Central memory CD4-positive, alpha-beta T cell (primary cell): ENCODE data around the gene CRYBG2.

Source experiments
- DNase-seq: peaks from one replicate; pipeline ENCODE4 v3.0.0; 2022

The CRYBG2 gene

DNA sequence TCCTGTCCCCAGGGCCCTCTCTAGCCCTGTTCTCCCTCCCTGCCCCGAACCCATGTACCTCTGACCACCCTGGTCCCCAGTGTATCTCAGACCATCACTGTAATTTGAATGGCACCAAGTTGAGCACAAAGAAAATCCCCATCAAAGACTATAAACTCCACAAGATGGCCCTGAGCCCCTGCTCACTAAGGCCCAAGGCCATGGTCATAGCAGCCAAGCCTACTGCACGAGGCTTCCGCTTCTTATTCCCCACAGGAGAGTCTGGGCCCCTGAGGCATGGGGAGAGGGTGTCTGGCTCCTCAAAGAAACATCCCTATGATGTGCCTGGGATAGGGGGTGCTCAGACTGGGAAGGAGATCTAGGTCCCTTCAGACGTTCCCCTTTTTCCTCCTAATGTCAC is 14.1 kb upstream of the CRYBG2 start:
- no peak for DNase-seq

DNA sequence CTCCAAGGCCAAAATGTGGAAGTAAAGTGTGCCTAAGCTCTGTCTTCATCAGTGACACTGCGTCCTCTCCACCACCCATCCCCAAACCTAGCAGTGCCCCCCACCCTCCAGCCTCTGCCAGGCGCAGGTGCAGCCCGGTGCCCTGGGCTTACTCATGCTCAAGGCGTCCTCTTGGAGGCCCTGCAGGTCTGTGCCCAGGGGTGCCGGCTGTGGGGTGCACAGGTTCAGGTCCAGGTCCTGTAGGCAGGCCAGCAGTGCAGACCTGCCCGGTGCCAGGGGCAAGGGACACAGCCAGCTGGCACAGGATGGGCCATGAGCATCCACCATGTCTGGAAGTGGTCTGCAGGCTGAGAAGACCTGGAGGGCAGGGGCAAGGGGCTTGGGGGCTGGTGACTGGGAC is 13.5 kb upstream of the CRYBG2 start:
- DNase-seq: no peak

DNA sequence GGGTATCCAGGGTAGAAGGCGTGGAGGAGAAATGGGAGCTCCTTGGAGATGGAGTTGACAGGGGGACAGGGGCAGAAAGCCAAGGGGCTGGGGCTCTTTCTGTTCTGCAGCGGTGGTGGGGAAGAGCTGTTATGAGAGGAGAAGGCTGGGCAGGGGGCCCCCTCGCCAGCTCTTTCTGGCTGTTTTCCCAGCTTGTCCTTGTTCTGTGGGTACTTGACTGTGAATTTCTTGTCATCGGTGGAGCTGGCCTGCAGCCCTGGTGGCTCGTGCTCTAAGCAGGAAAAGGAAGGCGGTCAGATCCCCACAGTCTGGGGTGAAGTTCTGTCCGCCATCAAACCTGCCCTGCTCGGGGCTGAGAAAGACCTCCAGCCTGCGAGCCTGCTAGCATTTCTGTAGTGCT is 11.0 kb upstream of the CRYBG2 start:
- DNase-seq: no peak

DNA sequence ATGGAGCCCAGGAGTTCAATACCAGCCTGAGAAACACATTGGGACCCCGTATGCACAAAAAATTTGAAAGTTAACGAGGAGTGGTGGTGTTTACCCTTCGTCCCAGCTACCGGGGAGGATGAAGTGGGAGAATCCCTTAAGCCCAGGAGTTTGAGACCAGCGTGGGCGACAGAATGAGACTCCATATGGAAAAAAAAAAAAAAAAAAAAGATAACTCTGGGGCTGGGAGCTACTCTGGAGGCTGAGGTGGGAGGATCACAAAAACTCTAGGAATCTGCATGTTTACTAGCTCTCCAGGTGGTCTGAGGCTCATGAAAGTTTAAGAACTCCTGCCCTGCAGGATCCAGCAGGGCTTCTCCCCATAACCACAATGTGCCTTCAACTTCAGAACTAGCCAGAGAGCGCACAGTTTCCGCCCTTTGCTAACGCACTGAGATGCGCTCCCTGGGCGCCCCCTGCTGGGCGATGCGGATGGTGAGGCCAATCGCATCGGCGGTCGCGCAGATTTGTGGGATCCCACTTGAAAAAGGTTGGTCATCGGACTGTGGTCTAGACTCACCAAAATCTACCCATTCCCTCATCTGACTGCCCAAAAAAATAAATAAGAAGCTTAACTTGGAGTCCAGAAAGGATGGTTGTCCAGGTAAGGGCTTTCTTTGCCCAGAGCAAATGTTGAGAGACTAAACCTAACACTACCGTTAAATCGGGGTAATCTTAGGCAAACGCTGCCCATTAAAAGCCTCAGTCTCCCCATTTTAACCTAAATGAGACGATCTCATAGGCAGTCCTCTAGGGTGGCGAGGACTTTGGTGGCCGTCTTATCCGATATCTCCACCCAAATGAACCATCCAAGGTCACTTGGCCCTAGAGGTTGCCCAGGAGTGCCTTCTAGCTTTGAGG is 9.9 kb upstream of the CRYBG2 start:
- peak; percentile 80 for DNase-seq

DNA sequence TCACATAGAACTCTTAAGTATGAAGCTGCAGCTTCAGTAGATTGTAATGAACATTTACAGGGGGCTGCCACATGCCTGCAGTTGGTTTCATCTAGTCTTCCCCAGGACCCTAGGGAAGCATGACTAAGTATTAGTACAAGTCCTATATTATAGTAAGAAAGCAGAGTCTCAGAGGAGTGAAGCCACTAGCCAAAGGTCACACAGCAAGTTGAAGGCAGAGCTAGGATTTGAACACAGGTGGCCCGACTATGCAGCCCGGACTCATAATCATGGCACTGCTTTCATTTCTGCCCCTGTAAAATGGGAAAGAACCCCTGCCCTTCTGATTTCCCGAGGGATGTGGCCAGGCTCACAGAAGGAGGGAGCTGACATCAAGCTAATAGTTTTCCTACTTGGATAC is 8.4 kb upstream of the CRYBG2 start:
- DNase-seq: no peak

DNA sequence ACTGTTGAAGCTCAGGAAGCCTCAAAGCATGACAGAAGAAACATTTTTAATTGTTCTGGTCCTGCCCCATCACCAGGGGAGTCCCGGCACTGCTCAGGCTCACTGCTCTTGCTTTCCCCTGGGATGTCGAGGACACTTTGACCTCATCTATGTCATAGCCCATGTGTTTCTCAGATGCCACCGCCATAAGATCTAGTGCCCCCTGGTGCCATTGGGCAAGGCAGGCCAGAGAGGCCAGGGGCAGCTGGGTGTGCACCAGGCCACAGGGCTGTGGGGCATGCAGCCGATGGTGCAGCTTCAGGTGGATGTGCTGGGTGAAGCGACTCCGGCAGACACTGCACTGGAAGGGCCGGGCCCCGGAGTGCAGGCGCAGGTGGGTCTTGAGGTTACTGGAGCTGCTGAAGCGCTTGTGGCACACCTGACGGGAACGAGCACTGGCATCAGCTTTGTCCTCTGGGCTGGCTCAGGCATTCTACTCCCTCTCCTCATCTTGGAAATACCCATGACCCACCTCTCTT is 7.7 kb upstream of the CRYBG2 start:
- no peak for DNase-seq

DNA sequence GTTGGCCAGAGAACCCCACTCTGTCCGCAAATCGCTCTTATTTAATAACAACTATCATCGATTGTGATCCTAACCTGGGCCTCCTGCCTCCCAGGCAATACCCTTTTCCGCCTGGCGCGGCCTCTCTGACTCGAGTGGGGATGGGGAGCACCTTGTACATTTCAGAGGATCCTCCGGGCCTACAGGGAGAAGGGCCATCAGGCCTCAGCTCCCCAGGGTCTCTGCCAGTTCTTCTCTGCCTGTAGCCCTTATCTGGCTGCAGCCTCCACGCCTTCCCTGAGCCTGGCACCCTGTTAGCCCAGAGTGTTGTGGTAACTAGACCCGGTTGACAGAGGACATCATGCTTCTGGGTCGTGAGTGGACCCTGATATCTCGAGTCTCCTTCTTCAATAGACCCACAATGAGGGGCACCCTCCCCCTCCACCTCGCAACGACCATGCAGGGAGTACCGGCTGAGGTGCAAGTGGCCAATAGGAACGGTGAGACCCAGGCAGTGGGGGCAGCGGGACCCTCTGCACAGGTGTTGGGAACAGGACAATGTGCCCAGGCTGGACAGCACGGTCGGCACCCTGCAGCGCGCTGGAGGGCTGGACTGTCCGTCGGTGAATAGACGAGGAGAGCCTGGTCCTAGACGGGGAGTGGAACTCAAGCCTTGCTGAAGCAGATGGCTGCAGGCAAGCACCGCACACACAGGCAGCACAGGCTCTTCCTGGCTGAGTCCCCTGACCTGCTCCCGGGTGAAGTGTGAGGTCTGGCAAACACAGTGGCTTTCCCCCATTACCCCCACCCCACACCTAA is 7.1 kb upstream of the CRYBG2 start:
- no peak for DNase-seq

DNA sequence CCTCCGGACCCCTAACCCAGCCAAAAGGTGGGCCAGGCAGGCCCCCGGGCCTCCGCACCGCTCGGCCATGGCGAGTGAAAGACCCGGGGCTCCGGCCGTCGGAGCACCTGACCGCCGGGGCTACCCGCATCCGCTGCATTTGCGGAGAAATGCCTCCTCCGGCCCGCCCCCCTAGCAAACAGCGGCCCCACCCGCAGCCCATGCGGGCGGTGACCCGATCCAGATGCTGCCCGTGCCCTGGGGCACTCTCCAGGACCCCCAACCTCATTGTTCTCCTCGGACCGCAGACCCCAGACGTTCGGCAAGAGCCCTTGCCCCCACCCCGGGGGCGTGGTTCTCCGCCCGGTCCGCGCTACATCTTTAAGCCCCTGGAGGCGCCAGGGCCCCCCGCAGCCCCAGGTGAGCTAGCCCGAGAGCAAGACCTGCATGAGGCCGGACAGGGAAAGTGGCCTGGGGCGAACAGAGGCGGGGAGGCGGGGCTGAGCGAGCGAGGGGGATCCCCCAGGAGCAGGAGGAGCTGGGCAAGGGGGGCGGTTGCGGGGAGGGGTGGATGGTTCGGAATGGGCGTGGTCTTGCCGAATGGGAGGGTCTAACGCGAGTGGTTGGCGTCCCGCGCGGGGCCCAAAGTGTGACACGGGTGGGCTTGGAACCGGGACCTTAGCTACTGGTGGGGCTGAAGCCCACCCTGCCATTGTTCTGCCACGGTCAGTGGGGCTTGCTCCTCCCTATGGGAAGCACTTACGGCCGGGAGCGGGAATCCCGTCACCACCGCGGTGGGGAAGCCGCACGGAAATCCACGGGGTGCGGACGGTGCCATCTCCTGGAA is 6.3 kb upstream of the CRYBG2 start:
- DNase-seq: no peak

DNA sequence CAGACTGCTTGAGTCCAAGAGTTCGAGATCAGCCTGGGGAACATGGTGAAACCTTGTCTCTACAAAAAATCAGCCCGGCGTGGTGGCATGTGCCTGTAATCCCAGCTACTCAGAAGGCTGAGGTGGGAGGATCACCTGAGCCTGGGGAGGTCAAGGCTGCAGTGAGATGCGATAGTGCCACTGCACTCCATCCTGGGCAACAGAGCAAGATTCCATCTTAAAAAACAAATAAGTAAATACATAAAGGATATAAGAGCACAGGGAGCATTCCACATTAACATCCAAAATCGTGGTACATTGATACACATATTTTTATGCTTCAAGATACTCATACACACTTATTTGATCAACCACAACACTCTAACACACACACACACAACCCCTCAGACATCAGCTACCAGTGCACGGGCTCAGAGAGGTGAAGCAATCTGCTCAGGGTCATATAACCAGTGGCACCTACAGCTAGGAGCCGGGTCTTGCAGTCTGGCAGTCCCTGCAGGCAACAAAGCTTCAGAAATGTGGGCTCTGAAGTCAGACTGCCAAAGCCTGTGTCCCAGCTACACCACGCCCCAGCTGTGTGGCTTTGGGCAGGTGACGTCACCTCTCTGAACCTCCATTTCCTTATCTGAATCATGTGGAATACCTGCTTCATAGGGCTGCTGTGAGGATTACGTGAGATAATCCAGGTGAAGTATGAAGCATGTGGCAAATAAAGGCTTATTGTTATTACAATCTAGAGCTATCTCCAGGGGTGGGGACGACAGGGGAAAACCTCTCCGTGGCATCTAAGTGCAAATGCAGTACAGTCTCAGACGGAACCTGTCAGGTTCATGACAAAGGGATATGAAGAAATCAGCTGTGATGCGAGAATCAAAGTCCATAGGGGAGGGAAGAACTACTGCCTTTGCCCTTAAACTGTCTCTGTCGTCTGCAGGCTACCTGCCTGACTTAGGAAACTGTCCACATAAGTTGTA is 4.8 kb upstream of the CRYBG2 start:
- peak; percentile 87 for DNase-seq

DNA sequence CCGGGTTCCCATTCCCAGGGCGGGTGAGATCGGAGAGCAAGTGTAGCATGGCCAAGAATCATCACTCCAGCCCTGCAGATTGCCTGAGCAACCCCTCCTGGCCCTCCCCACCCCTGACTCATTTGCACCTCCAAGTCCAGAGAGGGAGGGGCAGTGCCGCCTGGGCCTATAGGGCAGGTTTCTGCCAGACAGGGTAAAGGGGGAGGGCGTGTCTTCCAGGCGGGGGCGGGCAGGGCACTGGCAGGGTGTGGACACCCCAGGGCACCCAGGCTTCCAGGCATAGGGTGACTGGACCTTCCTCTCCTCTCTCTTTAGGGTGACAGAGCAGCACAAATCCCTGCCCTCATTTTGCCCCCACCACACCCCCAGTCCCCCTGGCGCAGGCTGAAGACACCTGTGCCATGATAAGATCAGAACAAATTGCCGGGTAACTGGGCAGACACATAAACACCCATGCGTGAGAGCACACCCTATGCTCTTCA is 3.2 kb upstream of the CRYBG2 start:
- no peak for DNase-seq

DNA sequence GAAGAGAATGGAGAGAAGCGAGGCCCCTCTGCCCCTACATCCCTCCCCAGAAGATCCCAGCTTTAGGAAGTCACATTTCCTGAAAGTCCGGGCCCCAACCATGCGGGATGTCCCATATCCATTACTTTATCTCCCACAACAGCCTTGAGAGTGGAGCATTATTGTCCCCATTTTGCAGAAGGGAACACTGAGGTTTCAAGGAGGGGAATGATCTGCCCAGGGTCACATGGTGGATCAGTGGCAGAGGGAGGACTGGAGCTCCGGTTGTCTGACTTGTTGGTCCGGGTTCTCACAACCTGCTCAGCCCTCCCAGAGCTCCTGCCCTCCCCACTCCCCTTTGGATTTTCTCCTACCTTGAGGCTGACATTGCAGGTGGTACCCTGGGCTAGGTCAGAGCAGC is 2.2 kb upstream of the CRYBG2 start:
- no peak for DNase-seq

DNA sequence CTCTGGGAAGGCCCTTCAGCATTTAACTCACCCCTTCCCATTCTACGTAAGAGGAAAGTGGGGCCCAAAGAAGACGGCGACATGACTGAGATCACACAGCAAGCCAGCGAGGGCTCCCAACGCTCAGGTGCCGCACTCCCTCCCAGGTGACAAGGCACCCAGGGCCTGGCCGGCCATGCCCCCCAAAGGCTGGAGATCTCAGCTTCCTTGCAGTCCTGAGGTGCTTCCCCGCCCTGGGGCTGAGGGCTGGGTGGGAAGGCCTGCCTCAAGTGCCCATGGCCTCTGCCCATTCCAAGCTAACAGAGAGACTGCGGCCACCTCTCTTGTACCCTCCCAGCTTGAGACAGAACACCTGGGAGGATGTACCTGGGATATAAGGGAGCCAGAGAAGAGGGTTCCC is 1.0 kb upstream of the CRYBG2 start:
- DNase-seq: no peak

DNA sequence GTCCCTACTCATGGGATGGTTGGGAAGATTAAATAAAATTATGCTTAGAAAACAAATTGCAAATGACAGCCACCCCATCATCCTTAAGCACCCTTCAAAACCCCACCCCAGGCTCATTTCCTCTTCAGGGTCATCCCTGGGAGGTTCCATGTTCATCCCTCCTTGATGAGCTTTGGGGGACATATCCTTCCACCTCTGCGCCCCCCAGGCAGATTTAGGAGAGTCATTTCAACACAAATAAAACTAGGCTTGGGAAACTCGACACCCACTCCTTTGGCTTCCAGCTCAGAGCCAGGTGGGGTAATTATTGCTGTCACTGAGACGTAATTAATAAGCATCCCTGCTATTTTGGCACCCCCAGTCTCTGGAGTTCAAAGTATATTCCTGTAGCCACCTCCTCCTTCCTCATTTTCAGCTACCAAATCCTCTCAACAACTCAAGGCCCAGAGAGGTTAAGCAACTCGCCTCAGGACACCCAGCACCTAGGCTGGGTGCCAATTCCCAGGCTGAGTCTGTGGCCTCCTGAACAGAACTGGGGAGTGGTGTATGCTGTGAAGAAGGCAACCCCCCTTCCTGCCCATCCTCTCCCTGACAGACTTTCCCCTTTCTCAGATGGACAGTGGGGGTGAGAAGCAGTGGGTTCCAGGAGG is 595 bp downstream of the CRYBG2 start:
- DNase-seq: no peak

DNA sequence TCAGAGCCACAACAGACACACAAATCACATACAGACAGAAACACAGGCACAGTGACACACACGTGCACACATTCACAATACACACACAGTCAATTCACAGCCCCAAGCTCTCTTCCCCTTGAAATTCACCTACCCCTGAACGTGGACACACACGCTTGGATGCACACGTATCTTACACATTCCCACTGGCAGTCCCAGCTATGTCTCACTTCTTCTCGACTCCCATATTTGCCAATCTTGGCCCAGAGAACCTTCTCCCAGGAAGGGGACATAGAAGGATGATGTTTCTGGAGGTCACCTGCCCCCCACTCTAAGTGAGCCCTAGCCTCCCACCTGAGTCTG is 1.6 kb downstream of the CRYBG2 start:
- no peak for DNase-seq

DNA sequence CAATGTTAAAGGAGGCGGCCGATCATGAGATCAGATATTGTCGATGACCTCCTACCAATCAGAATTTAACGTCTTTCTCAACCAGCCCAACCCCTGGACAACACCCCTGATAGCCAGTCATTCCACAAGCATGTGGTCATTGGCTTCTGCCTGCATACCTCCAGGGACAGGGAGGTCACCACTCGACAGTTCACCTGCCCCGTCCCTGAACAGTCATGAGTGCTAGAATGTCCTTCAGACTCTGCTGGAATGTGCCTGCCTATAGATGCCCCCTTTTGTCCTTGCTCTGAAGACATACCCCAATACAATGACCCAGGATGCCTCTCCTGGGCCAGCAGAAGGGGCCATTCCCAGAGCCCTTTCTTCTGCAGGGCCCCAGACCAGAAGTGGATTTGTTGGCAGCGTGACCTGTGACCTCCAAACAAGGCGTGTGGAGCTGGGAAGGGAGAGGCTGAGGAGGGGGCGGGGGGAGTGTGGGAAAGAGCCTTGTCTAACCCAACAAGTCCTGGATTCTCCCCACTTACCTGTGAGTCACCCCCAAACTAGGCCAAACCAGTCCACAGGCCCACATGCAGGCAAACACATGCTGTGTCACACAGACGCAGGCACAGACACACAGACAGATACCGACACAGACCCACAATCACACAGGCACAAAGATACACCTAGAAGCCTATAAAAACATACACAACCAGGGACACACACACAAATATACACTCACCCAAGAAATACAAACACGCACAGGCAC is 2.2 kb downstream of the CRYBG2 start:
- DNase-seq: no peak

DNA sequence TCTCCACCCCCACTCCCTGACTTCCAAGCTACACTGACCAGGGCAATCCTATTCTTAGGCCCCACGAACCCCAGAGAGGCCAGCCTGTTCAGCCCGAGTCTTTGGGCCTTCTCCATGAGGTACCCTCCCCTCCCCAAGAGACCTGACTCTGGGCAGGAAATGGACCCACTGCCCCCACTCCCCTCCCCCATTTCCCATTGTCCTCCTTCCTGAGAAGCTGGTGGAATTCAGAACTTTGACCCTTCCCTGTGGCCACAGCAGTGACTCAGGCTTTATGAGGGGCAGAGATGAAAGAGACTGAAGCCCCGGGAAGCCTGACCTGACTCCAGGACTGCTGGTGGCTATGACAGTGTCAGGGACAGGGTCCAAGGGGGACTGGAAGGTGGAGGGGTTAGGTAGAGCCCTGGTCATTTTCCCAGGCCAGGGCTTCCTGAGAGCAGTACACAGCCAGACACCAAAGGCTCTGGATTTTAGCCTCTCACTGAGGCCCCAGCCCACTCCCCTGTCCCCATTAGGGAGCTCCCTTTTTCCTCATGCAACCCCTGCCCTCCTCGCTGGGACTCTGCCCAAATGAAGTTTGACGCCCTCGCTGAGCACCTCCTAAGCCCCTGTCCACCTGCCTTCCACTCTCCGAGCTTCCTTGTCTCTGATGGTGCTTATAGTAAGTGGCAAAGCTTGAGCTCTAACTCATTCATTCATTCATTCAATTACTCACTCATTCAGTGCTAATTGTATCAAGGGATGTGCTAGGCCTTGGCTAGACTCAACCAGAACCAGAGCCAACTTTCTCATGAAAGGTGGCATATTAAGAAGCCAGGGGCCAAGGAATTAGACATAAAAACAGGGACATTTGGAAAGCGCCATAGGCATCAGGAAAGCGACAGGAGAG is 3.0 kb downstream of the CRYBG2 start:
- DNase-seq: no peak

DNA sequence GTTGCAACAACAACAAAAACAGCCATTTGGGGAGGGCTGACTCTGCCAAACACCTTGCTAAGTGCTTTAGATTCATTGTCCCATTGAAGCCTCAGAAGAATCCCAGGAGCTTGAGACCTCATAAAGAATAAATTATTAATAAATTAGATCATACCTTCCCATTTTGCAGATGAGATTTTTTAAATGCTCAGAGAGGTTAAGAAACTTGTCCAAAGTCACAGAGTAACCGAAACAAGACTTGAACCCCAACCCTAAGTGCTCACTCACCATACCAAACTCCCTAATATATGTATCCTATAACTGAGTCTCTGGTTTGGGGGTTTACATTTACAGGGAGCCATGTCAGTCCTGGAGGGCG is 3.6 kb downstream of the CRYBG2 start:
- DNase-seq: no peak

DNA sequence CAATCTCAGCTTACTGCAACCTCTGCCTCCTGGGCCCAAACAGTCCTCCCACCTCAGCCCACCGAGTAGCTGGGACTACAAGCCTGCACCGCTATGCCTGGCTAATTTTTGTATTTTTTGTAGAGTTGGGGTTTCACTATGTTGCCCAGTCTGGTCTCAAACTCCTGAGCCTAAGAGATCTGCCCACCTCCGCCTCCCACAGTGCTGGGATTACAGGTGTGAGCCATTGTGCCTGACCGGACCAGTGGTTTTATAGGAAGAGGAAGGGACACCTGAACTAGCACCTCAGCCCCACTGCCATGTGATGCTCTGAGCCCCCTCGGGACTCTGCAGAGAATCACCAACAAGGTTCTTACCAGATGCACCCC is 4.1 kb downstream of the CRYBG2 start:
- DNase-seq: no peak

DNA sequence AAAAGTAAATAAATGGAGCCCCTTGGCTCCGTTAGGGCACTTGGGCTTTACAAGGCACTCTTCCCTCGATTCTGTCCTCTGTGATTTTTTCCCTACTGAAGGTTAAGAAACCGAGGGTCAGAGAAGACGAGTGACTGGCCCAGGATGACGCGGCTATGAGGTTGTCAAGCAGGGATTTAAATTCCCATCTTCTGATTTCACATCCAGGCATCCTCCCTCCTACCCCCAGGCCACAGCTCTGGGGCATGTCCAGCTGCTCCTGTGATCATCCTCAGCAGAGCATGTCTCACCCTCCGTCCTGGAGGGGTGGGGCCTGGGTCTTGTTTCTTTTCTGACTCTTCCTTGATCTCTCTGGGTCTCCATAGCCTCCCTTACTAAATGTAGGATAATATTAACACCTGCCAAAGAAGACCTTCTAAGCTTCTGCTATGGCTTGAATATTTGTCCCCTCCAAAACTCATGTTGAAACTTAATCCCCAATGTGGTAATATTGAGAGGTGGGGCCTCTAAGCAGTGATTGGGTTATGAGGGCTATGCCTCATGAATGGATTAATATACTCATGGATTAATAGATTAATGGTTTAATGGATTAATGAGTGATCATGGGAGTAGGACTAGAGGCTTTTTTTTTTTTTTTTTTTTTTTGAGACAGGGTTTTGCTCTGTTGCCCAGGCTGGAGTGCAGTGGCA is 4.6 kb downstream of the CRYBG2 start:
- DNase-seq: no peak
